ENCODE data around the gene KDM4E.
"Not testable (repeated sequence)": the region's sequence is repeated elsewhere in the genome, so short reads cannot be mapped to it uniquely, and the experiment has no call there.

The KDM4E gene

DNA sequence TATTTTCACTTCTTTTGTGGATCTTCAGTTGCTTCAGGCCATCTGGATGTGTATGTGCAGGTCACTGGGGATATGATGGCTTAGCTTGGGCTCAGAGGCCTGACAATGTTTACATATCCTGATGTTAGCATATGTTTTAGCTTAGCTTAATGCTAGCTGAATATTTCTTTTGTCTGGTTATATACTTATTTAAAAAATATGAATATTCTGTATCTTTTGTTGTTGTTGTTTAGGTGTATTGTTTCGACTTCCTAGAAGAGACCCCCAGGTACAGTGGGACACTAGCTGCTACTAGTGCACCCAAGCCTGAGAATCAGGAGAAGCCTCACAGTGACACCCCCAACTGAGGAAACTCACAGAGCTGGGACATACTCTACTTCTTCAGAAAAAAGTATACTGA, at the start of gene KDM4E:
Gene KDM4E (plus strand): TSS at position 301 of the 400 bp plus-strand sequence. CDS start 300 bp downstream, outside the sequence.
- H3K4me3 Mint-ChIP-seq: no peak within 1 kb of the TSS
- no peak within 1 kb of the TSS for H3K27ac Mint-ChIP-seq
- no peaks in the 10 kb centered on the region for H3K27me3 Mint-ChIP-seq
- no peaks in the 10 kb centered on the region for H3K4me1 Mint-ChIP-seq
- ATAC-seq (replicated peaks): no peak
- no peaks in the 10 kb centered on the region for H3K36me3 Mint-ChIP-seq
- no peak for DNase-seq
- no peaks in the 10 kb centered on the region for H3K9me3 Mint-ChIP-seq

DNA sequence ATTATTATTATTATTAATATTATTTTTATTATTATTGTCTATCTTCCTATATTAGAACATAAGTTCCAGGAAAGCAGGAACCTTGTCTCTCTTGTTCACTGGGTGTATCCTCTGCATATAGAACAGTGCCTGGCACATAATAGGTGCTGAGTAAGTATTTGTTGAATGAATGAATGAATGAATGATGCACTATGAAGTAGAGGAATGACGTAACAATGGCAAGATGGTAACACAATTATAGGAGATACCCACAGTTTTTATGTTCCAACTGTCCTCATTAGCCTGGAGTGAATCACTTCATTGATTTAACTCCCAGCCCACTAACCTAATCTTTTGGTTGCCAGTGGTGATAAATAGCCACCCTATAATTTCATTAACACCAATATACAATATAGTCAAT, 49.5 kb upstream of the KDM4E start:
- H3K27me3 Mint-ChIP-seq: no peaks in the 10 kb centered on the region
- no peaks in the 10 kb centered on the region for H3K9me3 Mint-ChIP-seq
- DNase-seq (no peak), ATAC-seq (replicated peaks) (no peak)
- H3K4me3 Mint-ChIP-seq: no peak overlapping the region
- H3K27ac Mint-ChIP-seq: no peak overlapping the region
- peaks cover 10 to 14% of the 10 kb centered on the region in 2 donors for H3K36me3 Mint-ChIP-seq
- H3K4me1 Mint-ChIP-seq: peaks cover 3 to 17% of the 10 kb centered on the region in 2 donors

DNA sequence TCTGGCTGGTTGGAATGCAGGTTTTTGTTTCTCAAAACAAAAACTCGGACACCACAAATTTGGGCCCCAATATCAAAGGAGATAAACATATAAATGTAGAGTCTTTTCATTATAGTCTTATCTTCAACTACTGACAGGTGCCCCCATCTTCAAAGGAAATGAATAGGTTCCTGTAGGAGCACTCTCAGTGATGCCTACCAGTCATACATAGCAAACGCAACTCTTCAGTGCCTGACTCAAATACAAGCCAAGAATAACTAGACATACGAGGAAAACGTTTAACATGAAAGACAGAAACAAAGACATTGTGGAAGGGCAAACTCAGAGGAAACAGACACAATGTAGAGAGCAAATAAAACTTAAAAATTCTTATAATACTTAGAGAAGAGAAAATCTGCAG, 37.7 kb upstream of the KDM4E start:
- peaks cover 22% of the 10 kb centered on the region in 2 donors for H3K27me3 Mint-ChIP-seq
- H3K4me1 Mint-ChIP-seq: no peaks in the 10 kb centered on the region
- H3K9me3 Mint-ChIP-seq: no peaks in the 10 kb centered on the region
- no peaks in the 10 kb centered on the region for H3K36me3 Mint-ChIP-seq
- H3K4me3 Mint-ChIP-seq: no peak overlapping the region
- DNase-seq (no peak), ATAC-seq (replicated peaks) (no peak)
- H3K27ac Mint-ChIP-seq: no peak overlapping the region

DNA sequence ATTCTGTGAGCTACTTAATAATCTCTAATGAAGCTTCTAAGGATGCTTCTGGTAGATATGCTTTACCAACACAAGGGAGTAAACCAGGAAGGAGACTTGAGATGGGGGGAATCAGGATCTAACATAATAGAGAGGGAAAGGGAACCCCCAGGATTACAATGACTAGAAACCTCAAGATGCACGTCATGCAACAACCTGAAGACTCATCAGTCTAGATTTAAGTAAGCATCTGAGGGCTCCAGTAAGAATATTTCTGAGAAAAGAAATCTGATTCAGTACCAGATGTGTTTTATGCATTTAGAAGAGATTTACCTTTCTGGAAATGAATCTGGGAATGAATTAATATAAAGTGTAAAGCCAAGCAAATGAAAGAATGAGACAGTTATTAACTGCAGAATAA, 36.3 kb upstream of the KDM4E start:
- peaks cover 22% of the 10 kb centered on the region in 2 donors for H3K27me3 Mint-ChIP-seq
- H3K9me3 Mint-ChIP-seq: no peaks in the 10 kb centered on the region
- no peaks in the 10 kb centered on the region for H3K4me1 Mint-ChIP-seq
- ATAC-seq (replicated peaks) (no peak), DNase-seq (no peak)
- H3K36me3 Mint-ChIP-seq: no peaks in the 10 kb centered on the region
- no peak overlapping the region for H3K27ac Mint-ChIP-seq
- no peak overlapping the region for H3K4me3 Mint-ChIP-seq

DNA sequence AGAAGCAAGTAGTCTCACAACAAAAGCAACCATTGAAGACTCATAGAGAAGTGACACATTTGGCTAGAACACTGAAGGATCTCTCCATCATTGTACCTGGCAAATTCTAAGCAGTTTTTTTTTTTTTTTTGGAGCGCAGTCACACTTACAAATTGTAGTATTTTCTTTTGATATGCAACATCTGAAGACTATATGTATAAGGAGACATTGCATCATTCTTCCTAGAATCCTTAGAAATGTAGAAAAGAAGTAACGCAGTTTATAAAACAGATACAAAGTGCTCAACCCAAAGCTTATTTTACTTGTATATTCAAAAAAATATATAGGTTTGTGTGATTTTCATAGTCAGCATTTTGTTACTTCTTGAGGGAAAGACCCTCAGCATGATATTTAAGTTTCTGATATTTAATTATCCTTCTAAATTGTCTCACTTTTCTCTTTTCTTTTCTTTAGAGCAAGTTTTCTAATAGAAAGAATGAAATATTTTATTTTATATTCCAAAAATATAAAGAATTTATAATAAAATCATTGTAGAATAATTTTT, 31.6 kb upstream of the KDM4E start:
- H3K27me3 Mint-ChIP-seq: peaks cover 13 to 15% of the 10 kb centered on the region in 2 donors
- no peaks in the 10 kb centered on the region for H3K9me3 Mint-ChIP-seq
- DNase-seq (no peak), ATAC-seq (replicated peaks) (no peak)
- no peaks in the 10 kb centered on the region for H3K4me1 Mint-ChIP-seq
- H3K4me3 Mint-ChIP-seq: no peak overlapping the region
- no peak overlapping the region for H3K27ac Mint-ChIP-seq
- peaks cover 0 to 1% of the 10 kb centered on the region in 2 donors for H3K36me3 Mint-ChIP-seq

DNA sequence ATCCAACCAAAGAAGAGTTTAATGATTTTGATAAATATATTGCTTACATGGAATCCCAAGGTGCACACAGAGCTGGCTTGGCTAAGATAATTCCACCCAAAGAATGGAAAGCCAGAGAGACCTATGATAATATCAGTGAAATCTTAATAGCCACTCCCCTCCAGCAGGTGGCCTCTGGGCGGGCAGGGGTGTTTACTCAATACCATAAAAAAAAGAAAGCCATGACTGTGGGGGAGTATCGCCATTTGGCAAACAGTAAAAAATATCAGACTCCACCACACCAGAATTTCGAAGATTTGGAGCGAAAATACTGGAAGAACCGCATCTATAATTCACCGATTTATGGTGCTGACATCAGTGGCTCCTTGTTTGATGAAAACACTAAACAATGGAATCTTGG, 27.6 kb upstream of the KDM4E start:
- no peak for ATAC-seq (replicated peaks)
- H3K27ac Mint-ChIP-seq: no peak overlapping the region
- H3K36me3 Mint-ChIP-seq: peaks cover 6% of the 10 kb centered on the region in 2 donors
- no peak overlapping the region for H3K4me3 Mint-ChIP-seq
- no peaks in the 10 kb centered on the region for H3K4me1 Mint-ChIP-seq
- H3K27me3 Mint-ChIP-seq: no peaks in the 10 kb centered on the region
- DNase-seq: no peak
- no peaks in the 10 kb centered on the region for H3K9me3 Mint-ChIP-seq

DNA sequence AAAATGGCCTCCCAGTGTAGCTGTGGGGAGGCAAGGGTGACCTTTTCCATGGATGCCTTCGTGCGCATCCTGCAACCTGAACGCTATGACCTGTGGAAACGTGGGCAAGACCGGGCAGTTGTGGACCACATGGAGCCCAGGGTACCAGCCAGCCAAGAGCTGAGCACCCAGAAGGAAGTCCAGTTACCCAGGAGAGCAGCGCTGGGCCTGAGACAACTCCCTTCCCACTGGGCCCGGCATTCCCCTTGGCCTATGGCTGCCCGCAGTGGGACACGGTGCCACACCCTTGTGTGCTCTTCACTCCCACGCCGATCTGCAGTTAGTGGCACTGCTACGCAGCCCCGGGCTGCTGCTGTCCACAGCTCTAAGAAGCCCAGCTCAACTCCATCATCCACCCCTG, 26.8 kb upstream of the KDM4E start:
- Mint-ChIP-seq H3K36me3 (peaks cover 6% of the 10 kb centered on the region in 2 donors), H3K27ac (no peak overlapping the region), H3K27me3 (no peaks in the 10 kb centered on the region), H3K4me1 (no peaks in the 10 kb centered on the region), H3K4me3 (no peak overlapping the region), H3K9me3 (no peaks in the 10 kb centered on the region)
- DNase-seq (no peak), ATAC-seq (replicated peaks) (no peak)

DNA sequence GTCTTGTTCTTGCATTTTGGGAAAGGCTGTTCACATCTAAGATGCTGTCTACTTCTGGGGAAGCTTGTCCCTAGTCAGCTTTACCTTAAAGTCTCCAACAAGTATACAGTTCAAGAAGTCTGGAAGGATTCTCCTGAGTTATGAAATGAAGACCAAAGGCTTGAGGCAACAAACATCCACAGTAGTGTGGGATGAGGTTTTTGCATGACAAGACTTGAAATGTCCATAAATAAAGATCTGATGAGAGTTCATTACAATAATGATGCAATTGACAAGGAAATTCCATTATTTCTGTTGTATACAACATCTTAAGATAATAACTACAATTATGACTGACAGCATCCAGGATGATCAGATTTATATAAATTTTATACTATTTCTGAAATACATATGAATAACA, 21.3 kb upstream of the KDM4E start:
- Mint-ChIP-seq H3K4me1 (peaks cover 0 to 1% of the 10 kb centered on the region in 2 donors), H3K27me3 (peaks cover 12 to 26% of the 10 kb centered on the region in 2 donors), H3K36me3 (peaks cover 5 to 6% of the 10 kb centered on the region in 2 donors), H3K4me3 (no peak overlapping the region), H3K9me3 (peaks cover 0 to 4% of the 10 kb centered on the region in 2 donors), H3K27ac (no peak overlapping the region)
- DNase-seq (no peak), ATAC-seq (replicated peaks) (no peak)

DNA sequence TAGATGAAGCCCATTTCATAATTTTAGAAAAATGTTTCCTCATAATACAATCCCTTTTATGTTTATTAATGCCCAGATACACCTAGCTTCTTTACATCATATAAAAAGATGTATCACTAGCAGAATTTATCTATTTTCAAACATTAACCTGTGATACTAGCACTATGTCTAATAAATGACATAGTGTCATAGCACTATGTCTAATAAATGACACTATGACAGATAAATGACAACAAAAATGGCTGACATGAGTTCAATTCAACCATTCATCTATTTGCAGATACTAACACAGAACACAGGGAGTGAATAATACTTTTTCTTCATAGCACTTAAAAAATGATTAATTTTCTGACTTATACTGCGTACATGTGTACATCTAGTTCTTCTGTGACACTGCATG, 19.4 kb upstream of the KDM4E start:
- H3K9me3 Mint-ChIP-seq: peaks cover 0 to 4% of the 10 kb centered on the region in 2 donors
- no peak overlapping the region for H3K4me3 Mint-ChIP-seq
- H3K27me3 Mint-ChIP-seq: peaks cover 12 to 27% of the 10 kb centered on the region in 2 donors
- DNase-seq (no peak), ATAC-seq (replicated peaks) (no peak)
- H3K36me3 Mint-ChIP-seq: no peaks in the 10 kb centered on the region
- H3K4me1 Mint-ChIP-seq: peaks cover 0 to 1% of the 10 kb centered on the region in 2 donors
- H3K27ac Mint-ChIP-seq: no peak overlapping the region

DNA sequence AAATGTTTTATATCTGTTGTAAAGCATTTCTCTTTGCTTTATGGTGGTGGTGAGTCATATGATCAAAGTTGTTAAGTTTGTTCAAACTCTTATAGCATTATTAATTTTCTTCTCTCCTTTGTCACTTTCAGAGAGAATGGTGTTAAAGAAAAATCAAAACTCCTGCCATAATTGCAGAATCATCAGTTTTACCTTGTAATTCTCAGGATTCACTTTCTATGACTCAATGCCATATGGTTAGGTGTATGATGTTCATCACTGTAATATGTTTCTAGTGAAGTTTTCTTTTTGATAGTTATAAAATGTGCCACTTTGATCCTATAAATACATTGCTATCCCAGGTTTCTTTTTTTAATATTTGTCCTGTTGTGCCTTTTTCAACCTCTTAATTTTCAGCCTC, 13.7 kb upstream of the KDM4E start:
- Mint-ChIP-seq H3K27ac (no peak overlapping the region), H3K4me1 (peaks cover 0 to 1% of the 10 kb centered on the region in 2 donors), H3K9me3 (peaks cover 0 to 4% of the 10 kb centered on the region in 2 donors), H3K27me3 (peaks cover 28 to 31% of the 10 kb centered on the region in 2 donors), H3K36me3 (no peaks in the 10 kb centered on the region), H3K4me3 (no peak overlapping the region)
- ATAC-seq (replicated peaks) (no peak), DNase-seq (no peak)

DNA sequence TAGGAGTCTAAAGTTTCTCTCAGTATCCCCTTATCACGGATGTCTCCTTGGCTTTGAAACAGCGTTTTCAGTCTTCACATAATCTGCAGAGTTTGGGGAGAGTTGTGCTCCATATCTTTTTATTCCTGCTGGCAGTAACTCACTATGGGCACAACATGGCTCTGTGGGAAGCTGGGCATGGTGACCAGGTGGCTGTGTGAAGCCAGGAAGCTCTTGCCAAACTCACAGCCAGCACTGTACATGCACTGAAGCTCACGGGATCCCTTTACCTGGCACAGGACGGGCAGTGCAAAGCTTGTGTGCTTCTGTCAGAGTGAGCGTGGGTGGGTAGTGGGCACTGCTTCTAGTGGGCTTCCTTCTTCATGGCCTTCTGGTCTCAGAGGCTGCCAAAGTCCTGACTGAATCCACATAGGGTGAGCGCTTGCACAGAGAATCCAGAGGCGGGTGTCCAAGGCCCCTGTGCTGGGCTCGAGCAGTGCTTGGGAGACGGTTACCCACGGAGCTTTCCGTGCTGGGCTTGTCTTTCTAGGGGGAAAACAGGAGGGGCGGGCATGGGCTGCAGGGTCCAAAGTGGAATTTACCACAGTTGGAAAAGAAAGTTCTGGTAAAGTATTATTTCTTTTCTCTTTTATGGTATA, 10.8 kb upstream of the KDM4E start:
- peaks cover 13 to 23% of the 10 kb centered on the region in 2 donors for H3K27me3 Mint-ChIP-seq
- DNase-seq: no peak
- H3K9me3 Mint-ChIP-seq: no peaks in the 10 kb centered on the region
- H3K4me1 Mint-ChIP-seq: no peaks in the 10 kb centered on the region
- H3K36me3 Mint-ChIP-seq: no peaks in the 10 kb centered on the region
- no peak overlapping the region for H3K4me3 Mint-ChIP-seq
- no peak overlapping the region for H3K27ac Mint-ChIP-seq
- no peak for ATAC-seq (replicated peaks)

DNA sequence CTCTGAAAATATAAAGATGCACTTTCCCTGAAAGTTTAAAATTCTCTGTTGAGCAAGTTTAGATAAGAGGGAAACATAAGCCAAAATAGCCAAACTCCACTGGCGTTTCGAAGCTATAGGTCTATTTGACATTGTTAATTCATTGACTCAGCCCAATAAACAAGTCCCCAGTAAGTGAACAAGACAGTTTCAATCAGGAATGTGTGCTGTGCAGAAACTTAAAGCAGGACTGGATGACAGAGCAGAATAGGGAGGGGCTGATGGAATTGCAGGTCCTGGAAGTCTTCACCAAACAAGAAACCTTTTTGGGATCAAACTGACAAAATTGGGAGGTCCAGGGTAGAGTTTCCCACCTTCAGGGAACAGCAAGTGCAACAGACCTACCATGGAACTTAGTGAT, 8.9 kb upstream of the KDM4E start:
- H3K36me3 Mint-ChIP-seq: no peaks in the 10 kb centered on the region
- DNase-seq (no peak), ATAC-seq (replicated peaks) (no peak)
- H3K27ac Mint-ChIP-seq: no peak overlapping the region
- H3K4me1 Mint-ChIP-seq: no peaks in the 10 kb centered on the region
- peaks cover 13 to 19% of the 10 kb centered on the region in 2 donors for H3K27me3 Mint-ChIP-seq
- H3K9me3 Mint-ChIP-seq: no peaks in the 10 kb centered on the region
- H3K4me3 Mint-ChIP-seq: no peak overlapping the region

DNA sequence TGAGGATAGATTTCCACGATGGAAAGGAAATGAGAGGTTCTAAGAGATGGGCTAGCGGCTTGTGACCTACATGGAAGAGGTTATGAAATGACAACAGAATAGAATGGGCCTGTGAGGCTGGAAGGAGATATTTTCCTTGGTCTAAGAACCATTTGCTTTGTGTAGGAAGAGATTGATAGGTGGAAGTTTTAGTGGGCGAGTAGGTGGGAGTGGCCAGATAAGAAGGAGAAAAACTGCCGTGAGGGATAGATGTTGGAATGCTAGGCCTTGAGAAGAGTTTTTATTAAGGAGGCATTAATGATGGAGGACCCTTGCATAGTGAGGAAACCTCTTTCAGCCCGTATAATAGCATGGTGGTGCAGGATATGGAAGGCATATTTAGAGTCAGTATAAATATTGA, 3.6 kb upstream of the KDM4E start:
- not testable (repeated sequence) for H3K4me1 Mint-ChIP-seq; ATAC-seq (replicated peaks); DNase-seq; H3K4me3 Mint-ChIP-seq; H3K27me3 Mint-ChIP-seq; H3K27ac Mint-ChIP-seq; H3K9me3 Mint-ChIP-seq; H3K36me3 Mint-ChIP-seq

DNA sequence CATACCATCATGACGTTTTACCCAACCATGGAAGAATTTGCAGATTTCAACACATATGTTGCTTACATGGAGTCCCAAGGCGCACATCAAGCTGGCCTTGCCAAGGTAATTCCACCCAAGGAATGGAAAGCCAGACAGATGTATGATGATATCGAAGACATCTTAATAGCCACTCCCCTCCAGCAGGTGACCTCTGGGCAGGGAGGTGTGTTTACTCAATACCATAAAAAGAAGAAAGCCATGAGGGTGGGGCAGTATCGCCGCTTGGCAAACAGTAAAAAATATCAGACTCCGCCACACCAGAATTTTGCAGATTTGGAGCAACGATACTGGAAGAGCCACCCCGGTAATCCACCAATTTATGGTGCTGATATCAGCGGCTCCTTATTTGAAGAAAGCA, 536 bp downstream of the KDM4E start:
- H3K36me3 Mint-ChIP-seq; H3K27ac Mint-ChIP-seq; H3K4me3 Mint-ChIP-seq; H3K27me3 Mint-ChIP-seq; DNase-seq; H3K4me1 Mint-ChIP-seq; H3K9me3 Mint-ChIP-seq; ATAC-seq (replicated peaks): not testable (repeated sequence)

DNA sequence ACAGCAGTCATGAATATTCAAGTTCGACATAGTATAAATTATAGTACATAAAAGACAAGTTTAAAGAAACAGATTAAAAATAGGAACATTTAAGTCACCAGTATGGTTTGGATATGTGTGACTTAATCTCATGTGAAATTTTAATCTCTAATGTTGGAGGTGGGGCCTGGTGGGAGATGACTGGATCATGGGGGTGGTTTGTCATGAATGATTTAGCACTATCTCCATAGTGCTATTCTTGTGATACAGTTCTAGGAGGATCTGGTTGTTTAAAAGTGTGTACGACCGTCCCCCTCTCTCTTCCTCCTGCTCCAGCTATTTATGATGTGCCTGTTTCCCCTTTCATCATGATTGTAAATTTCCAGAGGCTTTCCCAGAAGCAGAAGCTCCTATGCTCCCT, 3.3 kb downstream of the KDM4E start:
- ATAC-seq (replicated peaks): no peak
- no peaks in the 10 kb centered on the region for H3K4me1 Mint-ChIP-seq
- no peak for DNase-seq
- no peak overlapping the region for H3K4me3 Mint-ChIP-seq
- no peaks in the 10 kb centered on the region for H3K36me3 Mint-ChIP-seq
- no peaks in the 10 kb centered on the region for H3K9me3 Mint-ChIP-seq
- H3K27ac Mint-ChIP-seq: no peak overlapping the region
- H3K27me3 Mint-ChIP-seq: peaks cover 9 to 13% of the 10 kb centered on the region in 2 donors

Measured in stimulated activated naive B cell treated with anti-CD40 and anti-IgM and Interleukin-4, amounts not matched to agents 10 μg/mL and 1 μg/mL and 100 μg/mL, for 72 hours (primary cell).